ENCODE data around the gene ARID5B.

ARID5B gene, protein sequence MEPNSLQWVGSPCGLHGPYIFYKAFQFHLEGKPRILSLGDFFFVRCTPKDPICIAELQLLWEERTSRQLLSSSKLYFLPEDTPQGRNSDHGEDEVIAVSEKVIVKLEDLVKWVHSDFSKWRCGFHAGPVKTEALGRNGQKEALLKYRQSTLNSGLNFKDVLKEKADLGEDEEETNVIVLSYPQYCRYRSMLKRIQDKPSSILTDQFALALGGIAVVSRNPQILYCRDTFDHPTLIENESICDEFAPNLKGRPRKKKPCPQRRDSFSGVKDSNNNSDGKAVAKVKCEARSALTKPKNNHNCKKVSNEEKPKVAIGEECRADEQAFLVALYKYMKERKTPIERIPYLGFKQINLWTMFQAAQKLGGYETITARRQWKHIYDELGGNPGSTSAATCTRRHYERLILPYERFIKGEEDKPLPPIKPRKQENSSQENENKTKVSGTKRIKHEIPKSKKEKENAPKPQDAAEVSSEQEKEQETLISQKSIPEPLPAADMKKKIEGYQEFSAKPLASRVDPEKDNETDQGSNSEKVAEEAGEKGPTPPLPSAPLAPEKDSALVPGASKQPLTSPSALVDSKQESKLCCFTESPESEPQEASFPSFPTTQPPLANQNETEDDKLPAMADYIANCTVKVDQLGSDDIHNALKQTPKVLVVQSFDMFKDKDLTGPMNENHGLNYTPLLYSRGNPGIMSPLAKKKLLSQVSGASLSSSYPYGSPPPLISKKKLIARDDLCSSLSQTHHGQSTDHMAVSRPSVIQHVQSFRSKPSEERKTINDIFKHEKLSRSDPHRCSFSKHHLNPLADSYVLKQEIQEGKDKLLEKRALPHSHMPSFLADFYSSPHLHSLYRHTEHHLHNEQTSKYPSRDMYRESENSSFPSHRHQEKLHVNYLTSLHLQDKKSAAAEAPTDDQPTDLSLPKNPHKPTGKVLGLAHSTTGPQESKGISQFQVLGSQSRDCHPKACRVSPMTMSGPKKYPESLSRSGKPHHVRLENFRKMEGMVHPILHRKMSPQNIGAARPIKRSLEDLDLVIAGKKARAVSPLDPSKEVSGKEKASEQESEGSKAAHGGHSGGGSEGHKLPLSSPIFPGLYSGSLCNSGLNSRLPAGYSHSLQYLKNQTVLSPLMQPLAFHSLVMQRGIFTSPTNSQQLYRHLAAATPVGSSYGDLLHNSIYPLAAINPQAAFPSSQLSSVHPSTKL

GRCh38 chr10:61900829-61901792, at the start of gene ARID5B:
Gene ARID5B (plus strand): TSS chr10:61901699. CDS start chr10:61901710, 11 bp downstream.
- DNase-seq, result peak; percentile 63

DNA sequence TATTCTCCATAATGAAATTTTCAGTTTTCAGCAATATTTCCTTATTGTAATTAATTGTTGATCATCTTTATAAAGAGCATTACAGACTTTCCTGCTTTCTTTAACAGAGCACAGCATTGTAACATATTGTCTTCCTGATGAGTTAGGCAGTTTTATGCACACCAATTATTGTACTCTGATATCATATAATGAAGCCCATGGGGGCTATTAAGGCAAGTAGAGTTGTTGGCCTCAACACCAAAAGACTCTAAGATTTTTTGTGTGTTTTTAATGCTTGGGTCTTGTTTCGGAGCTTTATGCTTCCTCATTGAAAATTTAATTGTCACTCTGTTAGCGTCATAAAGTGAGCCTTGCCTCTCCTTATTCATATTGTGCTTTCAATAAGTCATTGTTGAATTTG, 49.2 kb upstream of the ARID5B start:
- DNase-seq, result no peak

DNA sequence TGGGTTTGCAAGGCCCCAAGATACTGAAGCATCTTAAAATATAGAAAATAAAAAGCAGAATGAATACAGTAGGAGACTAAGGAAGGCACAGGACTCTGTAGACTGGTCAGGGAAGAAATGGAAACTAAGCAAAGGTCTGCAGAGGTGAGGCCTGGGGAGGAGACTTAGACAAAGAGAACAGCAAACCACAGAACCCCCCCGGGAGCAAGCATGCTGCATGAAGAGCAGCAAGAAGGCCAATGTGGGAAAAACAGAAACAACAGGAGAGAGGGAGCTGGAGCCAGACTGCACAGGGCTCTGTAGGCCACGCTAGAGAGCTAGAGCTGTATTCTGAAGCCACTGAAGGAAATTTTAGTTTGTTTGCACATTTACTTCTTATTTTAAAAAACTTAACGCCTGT, 45.7 kb upstream of the ARID5B start:
- no peak for DNase-seq

GRCh38 chr10:61857746-61858145, 43.8 kb upstream of the ARID5B start:
- DNase-seq, result no peak

GRCh38 chr10:61859786-61860185, 41.7 kb upstream of the ARID5B start:
- DNase-seq, result no peak

GRCh38 chr10:61860964-61861758, 40.3 kb upstream of the ARID5B start:
- no peak for DNase-seq

GRCh38 chr10:61863981-61864380, 37.5 kb upstream of the ARID5B start:
- no peak for DNase-seq

- DNase-seq, result no peak
Measured at GRCh38 chr10:61866700-61867368, 34.7 kb upstream of the ARID5B start.

DNA sequence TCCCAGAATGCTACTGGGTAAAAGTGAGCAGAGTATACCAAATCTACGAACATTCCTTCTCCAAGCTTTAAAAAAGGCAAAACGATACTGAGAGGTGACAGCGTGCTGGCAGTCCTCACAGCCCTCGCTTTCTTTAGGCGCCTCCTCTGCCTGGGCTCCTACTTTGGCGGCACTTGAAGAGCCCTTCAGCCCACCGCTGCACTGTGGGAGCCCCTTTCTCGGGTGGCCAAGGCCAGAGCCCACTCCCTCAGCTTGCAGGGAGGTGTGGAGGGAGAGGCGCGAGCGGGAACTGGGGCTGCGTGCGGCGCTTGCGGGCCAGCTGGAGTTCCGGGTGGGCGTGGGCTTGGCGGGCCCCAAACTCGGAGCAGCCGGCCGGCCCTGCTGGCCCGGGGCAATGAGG, 34.1 kb upstream of the ARID5B start:
- peak; percentile 55 for DNase-seq

- DNase-seq, result peak; percentile 64
Measured at GRCh38 chr10:61867817-61868216, 33.7 kb upstream of the ARID5B start.

DNA sequence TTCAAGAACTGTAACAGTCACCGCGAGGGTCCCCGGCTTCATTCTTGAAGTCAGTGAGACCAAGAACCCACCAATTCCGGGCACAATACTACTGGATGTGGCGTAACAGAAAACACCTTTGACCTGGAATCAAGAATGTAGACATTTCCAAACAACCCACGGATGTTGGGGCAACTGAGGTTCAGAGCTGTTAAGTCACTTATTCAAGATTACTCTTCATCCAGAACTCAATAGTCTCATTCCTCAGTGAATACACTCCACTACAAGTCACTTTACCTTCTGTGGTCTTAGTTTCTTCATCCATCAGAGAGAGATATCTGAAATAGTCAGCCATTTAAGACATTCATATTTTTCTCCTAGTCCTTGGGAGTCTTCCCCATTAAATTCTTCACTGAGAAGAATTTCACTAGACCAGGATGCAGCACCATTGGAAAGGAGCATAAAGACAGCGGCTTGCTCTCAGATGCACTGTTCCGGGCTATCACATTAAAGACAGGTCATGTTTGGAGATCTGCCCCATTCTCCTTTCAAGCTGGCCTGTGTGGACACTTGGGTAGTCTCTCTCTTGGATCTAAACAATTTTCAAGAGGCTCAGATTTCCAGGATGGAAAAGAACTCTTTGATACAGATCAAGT, 32.3 kb upstream of the ARID5B start:
- DNase-seq, result no peak

GRCh38 chr10:61869774-61870525, 31.5 kb upstream of the ARID5B start:
- no peak for DNase-seq

GRCh38 chr10:61870526-61870895, 31.0 kb upstream of the ARID5B start:
- no peak for DNase-seq

- no peak for DNase-seq
Measured at GRCh38 chr10:61871487-61871886, 30.0 kb upstream of the ARID5B start.

DNA sequence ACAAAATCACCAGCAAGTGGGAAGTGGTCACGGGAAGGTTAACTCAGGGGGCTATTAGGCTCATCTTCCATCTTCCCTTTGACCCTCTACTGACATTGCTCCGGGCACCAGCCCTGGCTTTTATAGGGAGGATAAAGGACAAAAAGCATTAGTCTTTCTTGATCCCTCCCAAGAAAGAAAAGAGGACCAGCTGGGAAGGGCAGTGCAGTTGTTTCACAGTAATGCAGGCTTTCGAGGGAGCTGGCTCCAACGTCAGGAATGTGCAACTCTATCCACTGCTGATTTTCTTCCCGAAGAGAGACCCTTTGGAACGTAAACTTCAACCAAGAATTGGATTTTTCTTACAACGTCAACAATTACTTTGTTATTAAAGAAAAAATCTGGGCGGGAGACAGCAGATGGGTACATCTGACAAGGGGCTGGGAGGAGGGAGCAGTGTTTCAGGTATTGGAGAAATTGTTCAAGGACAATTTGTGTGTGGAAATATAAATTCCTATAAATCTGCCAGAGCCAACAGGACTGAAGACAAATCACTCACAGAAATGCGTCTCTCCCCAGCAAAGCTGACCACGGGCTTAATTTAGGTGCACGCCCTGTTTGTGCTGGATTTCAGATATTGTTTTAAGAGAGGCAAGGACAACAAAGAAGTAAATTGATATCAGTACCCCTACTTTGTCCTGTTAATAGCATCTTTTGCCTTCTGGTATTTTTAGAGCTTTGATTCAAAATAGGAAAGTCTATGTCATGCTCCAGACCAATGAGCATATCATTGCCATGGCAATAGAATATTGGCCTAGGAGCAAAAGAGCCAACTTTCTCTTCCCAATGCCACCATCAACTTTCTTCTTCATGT, 23.4 kb upstream of the ARID5B start:
- no peak for DNase-seq

GRCh38 chr10:61878740-61879068, 22.8 kb upstream of the ARID5B start:
- DNase-seq, result no peak

- DNase-seq, result peak; percentile 72
Measured at GRCh38 chr10:61882621-61883370, 18.7 kb upstream of the ARID5B start.

Data from activated CD8-positive, alpha-beta memory T cell treated with anti-CD3 and anti-CD28 coated beads, Interleukin-2, amount 50 U/mL, for 48 hours (primary cell).